B cell (primary cell): Measurements from ENCODE around the gene LZTS3. TPM values are rescaled to one million over a fixed set of nuclear protein-coding genes. Genes with fewer than 3 reads are reported as not detected.

Experiments
- ATAC-seq: fragments of 200-7000 bp; cut with Tn5 transposase; one replicate; pipeline ENCODE4 v1.10.0; 2021; ENCODE audit warnings: low read depth, mild to moderate bottlenecking, moderate number of reproducible peaks, moderate library complexity
- CTCF ChIA-PET: fragments of 350-600 bp; sonication (Branson Sonifier 250); formaldehyde crosslinking; loops from one replicate; lab custom pipeline; 2021; ENCODE audit warnings: antibody characterized with exemption, inconsistent platforms; lab: Charles Lee
- POLR2A ChIA-PET: fragments of 350-600 bp; sonication (Branson Sonifier 250); formaldehyde crosslinking; loops from one replicate; lab custom pipeline; 2021; ENCODE audit warnings: antibody characterized with exemption; lab: Charles Lee
- DNase-seq: peaks from one replicate; pipeline ENCODE4 v3.0.0; 2013
- H2AFZ ChIP-seq: 2 replicates; pipeline ENCODE4 v1.6.1; 2012; ENCODE audit warnings: mild to moderate bottlenecking, low read depth, low read length; ENCODE audit not compliant: insufficient read depth, poor library complexity, severe bottlenecking
- H3K27ac ChIP-seq, 2 donors: 1 replicate in 1 of 2; 2 replicates in 1 of 2; pipeline ENCODE4 v1.5.1; 2012 to 2013; ENCODE audit warnings: low read length in 2 of 2, mild to moderate bottlenecking in 2 of 2, moderate library complexity in 1 of 2
- H3K27me3 ChIP-seq, 4 experiments: fragments of 200-600 bp in 1 of 4; sonication (generic) in 1 of 4; replicated peaks in 1 of 4; 1 replicate in 2 of 4; 2 replicates in 2 of 4; pipeline versions ENCODE4 v1.6.1 to v1.7.0; 2013 to 2016; ENCODE audit warnings: low read length in 3 of 4, mild to moderate bottlenecking in 2 of 4, mixed read lengths in 1 of 4, moderate library complexity in 1 of 4; ENCODE audit not compliant: insufficient read depth in 4 of 4, control insufficient read depth in 3 of 4; ENCODE audit errors: control extremely low read depth in 1 of 4
- H3K36me3 ChIP-seq, 2 experiments: replicated peaks in 1 of 2; 1 replicate in 1 of 2; 2 replicates in 1 of 2; pipeline versions ENCODE4 v1.6.1 to v1.7.1; 2013; ENCODE audit warnings: low read length in 1 of 2; ENCODE audit not compliant: insufficient read depth in 2 of 2, control insufficient read depth in 1 of 2; ENCODE audit errors: control extremely low read depth in 1 of 2, extremely low read depth in 1 of 2
- H3K4me1 ChIP-seq, 2 donors: fragments of 200-600 bp in 1 of 2; sonication (generic) in 1 of 2; 1 replicate in 1 of 2; 2 replicates in 1 of 2; pipeline versions ENCODE4 v1.5.1 to v1.6.1; 2013 to 2017; ENCODE audit warnings: low read length in 2 of 2; ENCODE audit not compliant: control insufficient read depth in 2 of 2, insufficient read depth in 2 of 2
- H3K4me2 ChIP-seq: replicated peaks from 2 replicates; pipeline ENCODE3; 2012; ENCODE audit warnings: mild to moderate bottlenecking, low read depth, low read length; ENCODE audit not compliant: poor library complexity, severe bottlenecking
- H3K4me3 ChIP-seq, 5 experiments: fragments of 200-600 bp in 1 of 5; sonication (generic) in 1 of 5; 1 replicate in 3 of 5; 2 replicates in 2 of 5; pipeline versions ENCODE4 v1.5.1 to v1.7.0; 2011 to 2016; ENCODE audit warnings: low read length in 4 of 5, mild to moderate bottlenecking in 4 of 5, low read depth in 2 of 5, control low read depth in 1 of 5, moderate library complexity in 1 of 5; ENCODE audit not compliant: insufficient read depth in 1 of 5; ENCODE audit errors: control extremely low read depth in 1 of 5, extremely low read depth in 1 of 5
- H3K79me2 ChIP-seq: fragments of 200-600 bp; sonication (generic); one replicate; pipeline ENCODE4 v1.6.0; 2016; ENCODE audit warnings: low read length; ENCODE audit not compliant: control insufficient read depth, insufficient read depth
- H3K9ac ChIP-seq: fragments of 200-600 bp; sonication (generic); 2 replicates; pipeline ENCODE4 v1.6.1; 2017; ENCODE audit warnings: mild to moderate bottlenecking, low read length, moderate library complexity
- H3K9me3 ChIP-seq, 3 donors: one replicate each; pipeline versions ENCODE4 v1.6.1 to v1.7.1; 2013; ENCODE audit warnings: low read length in 2 of 3; ENCODE audit not compliant: control insufficient read depth in 2 of 3, insufficient read depth in 1 of 3; ENCODE audit errors: control extremely low read depth in 1 of 3
- H4K20me1 ChIP-seq: 2 replicates; pipeline ENCODE4 v1.6.0; 2012; ENCODE audit warnings: mild to moderate bottlenecking, low read length; ENCODE audit not compliant: insufficient read depth, control insufficient read depth, poor library complexity, severe bottlenecking
- H3K27ac Mint-ChIP-seq: one replicate; pipeline ENCODE4 v1.8.0; 2021; ENCODE audit warnings: mixed read lengths
- H3K27me3 Mint-ChIP-seq: one replicate; pipeline ENCODE4 v1.8.0; 2021; ENCODE audit warnings: mixed read lengths
- H3K4me1 Mint-ChIP-seq: one replicate; pipeline ENCODE4 v1.8.0; 2021; ENCODE audit warnings: mixed read lengths
- H3K4me3 Mint-ChIP-seq: one replicate; pipeline ENCODE4 v1.8.0; 2021; ENCODE audit warnings: mixed read lengths
- H3K9me3 Mint-ChIP-seq: one replicate; pipeline ENCODE4 v1.8.0; 2022; ENCODE audit warnings: mixed read lengths; ENCODE audit not compliant: insufficient read depth
- CTCF ChIP-seq: fragments of 200-600 bp; IDR thresholded peaks from one replicate; pipeline ENCODE4 v1.8.0; 2022; ENCODE audit warnings: antibody characterized with exemption, mild to moderate bottlenecking
- EZH2 ChIP-seq: IDR thresholded peaks from 2 replicates; pipeline ENCODE4 v1.6.1; 2012; ENCODE audit warnings: borderline replicate concordance, low read depth, mild to moderate bottlenecking, moderate library complexity, low read length; ENCODE audit not compliant: insufficient read depth, poor library complexity, severe bottlenecking
- whole genome bisulfite sequencing: methylation state at CpG from one replicate; pipeline ENCODE4 v1.1.5; 2013; ENCODE audit warnings: missing lambda C conversion rate; ENCODE audit not compliant: insufficient coverage; 5-methylcytosine and 5-hydroxymethylcytosine counted together
- intact Hi-C: fragments of 100-400 bp; cut with micrococcal nuclease; formaldehyde crosslinking; loops from one replicate; pipeline ENCODE4 v1.10.0; 2022
- polyA plus RNA-seq: library from polyadenylated mRNA; depleted of rRNA; stranded (reverse); fragments of >200 nt; gene quantifications from 2 replicates; pipeline ENCODE4 v1.2.3, GENCODE V29; 2012
- total RNA-seq, 2 donors: library from RNA; stranded (reverse); fragments of 120-200 nt in 1 of 2; gene quantifications; 1 replicate in 1 of 2; 2 replicates in 1 of 2; pipeline versions ENCODE4 v1.2.3 to v1.2.4, GENCODE V29; 2013 to 2022

LZTS3 gene
- total and polyA plus RNA-seq, 2 donors (not counting 1 experiment from before 2014, with no cell fraction given) = 2.3 to 5.1 TPM

- H3K9me3 ChIP-seq = no peaks in the 10 kb centered on the region
- H3K9ac ChIP-seq = no peak overlapping the region
- peaks cover 8 to 11% of the 10 kb centered on the region in 2 donors for H3K4me1 ChIP-seq
- H3K36me3 ChIP-seq = peaks cover 4 to 36% of the 10 kb centered on the region in 2 experiments
- H2AFZ ChIP-seq = no peak overlapping the region
- 98% methylated on average over 16 of the region's 27 CpGs for WGBS
- TF ChIP-seq EZH2 = no peak
- TF ChIP-seq CTCF = no peak
- POLR2A ChIA-PET = no interaction called here
- DNase-seq (no peak), ATAC-seq (no peak)
- Mint-ChIP-seq H3K27ac (no peak overlapping the region), H3K4me1 (peaks cover 13% of the 10 kb centered on the region), H3K27me3 (no peaks in the 10 kb centered on the region), H3K9me3 (no peaks in the 10 kb centered on the region), H3K4me3 (no peak overlapping the region)
- no peak overlapping the region for H3K4me2 ChIP-seq
- no peaks in the 10 kb centered on the region for H3K27me3 ChIP-seq
- peaks cover 28% of the 10 kb centered on the region for H3K79me2 ChIP-seq
- H3K27ac ChIP-seq = no peak overlapping the region
- intact Hi-C loops = loop anchor here (5.0 kb wide), 1 partner anchor 43 kb away; the partner anchor contains the start of genes FASTKD5 and UBOX5
- CTCF ChIA-PET = no interaction called here
- no peak overlapping the region for H3K4me3 ChIP-seq
- H4K20me1 ChIP-seq = peaks cover 4% of the 10 kb centered on the region
Observed at GRCh38 chr20:3199976-3200755, 26.8 kb upstream of the LZTS3 start.

DNA sequence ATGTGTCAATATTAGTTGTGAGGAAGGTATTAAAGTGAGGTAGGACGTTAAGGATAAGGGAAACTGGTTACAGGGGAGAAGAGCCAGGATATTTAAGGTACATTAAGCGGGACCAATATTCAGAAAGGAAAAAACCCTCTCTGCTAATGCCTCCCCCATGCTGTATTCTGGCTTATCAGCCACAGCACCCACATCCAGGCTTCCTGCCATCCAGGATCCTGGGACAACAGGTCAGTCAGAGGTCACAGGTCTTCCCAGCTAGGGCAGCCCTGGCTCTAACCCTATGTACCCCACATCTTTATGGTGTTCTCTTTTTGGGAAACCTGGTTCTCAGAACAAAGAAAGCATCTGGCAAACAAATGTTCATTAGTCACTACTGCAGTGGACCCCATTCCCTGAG is 25.9 kb upstream of the LZTS3 start:
- H3K4me3 Mint-ChIP-seq = no peak overlapping the region
- H3K9ac ChIP-seq = no peak overlapping the region
- no peaks in the 10 kb centered on the region for H3K9me3 ChIP-seq
- H3K27ac ChIP-seq = no peak overlapping the region
- peaks cover 5 to 46% of the 10 kb centered on the region in 2 experiments for H3K36me3 ChIP-seq
- no peak overlapping the region for H3K4me3 ChIP-seq
- no peak for TF ChIP-seq EZH2
- H3K27me3 Mint-ChIP-seq = no peaks in the 10 kb centered on the region
- no peak overlapping the region for H3K27ac Mint-ChIP-seq
- H3K4me1 ChIP-seq = peaks cover 8 to 11% of the 10 kb centered on the region in 2 donors
- intact Hi-C loops = no loop called here
- no peaks in the 10 kb centered on the region for H3K27me3 ChIP-seq
- POLR2A ChIA-PET = no interaction called here
- no peaks in the 10 kb centered on the region for H3K9me3 Mint-ChIP-seq
- H2AFZ ChIP-seq = no peak overlapping the region
- peaks cover 22% of the 10 kb centered on the region for H3K79me2 ChIP-seq
- DNase-seq = no peak
- WGBS = no CpG with 5 or more reads among the region's 2 CpGs
- H4K20me1 ChIP-seq = peaks cover 4% of the 10 kb centered on the region
- H3K4me2 ChIP-seq = no peak overlapping the region
- ATAC-seq = no peak
- peaks cover 9% of the 10 kb centered on the region for H3K4me1 Mint-ChIP-seq
- CTCF ChIA-PET = no interaction called here
